ENCODE measurements around the gene KIAA0319L.

DNA sequence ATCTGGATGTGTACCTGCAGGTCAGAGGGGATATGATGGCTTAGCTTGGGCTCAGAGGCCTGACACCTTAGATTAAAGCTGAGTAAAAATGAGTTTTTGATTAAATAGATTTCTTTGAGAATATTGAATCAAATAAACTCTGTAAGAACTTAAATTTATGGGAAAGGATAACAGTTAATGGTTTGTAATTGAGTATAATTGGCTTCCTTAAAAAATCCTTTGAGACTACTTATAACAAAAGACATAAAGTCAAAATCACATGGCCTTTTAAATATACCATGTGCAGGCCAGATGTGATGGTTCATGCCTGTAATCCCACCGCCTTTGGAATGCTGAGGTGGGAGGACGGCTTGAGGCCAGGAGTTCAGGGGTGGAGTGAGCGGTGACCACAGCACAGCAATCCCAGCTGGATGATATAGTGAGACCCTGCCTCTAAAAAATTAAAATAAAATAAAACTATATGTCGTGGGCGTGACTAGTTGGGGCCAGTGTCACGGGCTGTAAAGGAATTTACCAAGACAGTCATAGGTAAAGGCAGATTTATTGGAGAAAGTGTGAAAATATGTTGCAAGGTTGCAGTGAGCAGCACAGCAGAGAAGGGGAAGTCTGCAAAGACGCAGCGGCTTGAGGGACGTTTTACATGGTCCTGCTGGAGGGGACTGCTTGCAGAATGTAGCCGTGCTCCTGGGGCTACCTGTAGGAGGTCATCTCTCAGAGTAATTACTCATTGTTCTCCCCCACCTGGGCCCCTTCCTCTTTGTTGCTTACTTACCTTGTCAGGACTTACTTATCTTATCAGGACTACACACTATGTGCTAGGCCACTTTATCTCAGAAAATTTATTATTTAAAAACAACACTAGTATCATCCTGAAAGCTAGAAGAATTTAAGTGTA lies 166.4 kb downstream of the KIAA0319L start:
- no peak for TF ChIP-seq CTCF (IDR thresholded peaks at IDR 0.05)
- no peak for TF ChIP-seq POLR2AphosphoS5 (IDR thresholded peaks at IDR 0.05; ENCODE audit: insufficient read depth in 1 of 2, low read depth in 1 of 2)
